HepG2 (cell line): ENCODE data around the gene ATL2. TPM values are rescaled to one million over a fixed set of nuclear protein-coding genes. Genes with fewer than 3 reads are reported as not detected.
A peak's percentile ranks its signal among the peaks of the same experiment; 100 is the strongest.

ENCODE experiments used
- ATAC-seq: fragments of 200-7000 bp; cut with Tn5 transposase; 3 replicates; pipeline ENCODE4 v1.9.1; 2020; ENCODE audit warnings: mild to moderate bottlenecking, moderate library complexity
- BruUV-seq: library from RNA; stranded (reverse); fragments of 400-500 nt; replicated peaks from 2 replicates; lab custom pipeline; 2021; lab: Mats Ljungman, UMichigan
- CTCF ChIA-PET: fragments of 300-600 bp; formaldehyde crosslinking; extraction: SDS; loops from one replicate; lab custom pipeline; 2021; ENCODE audit warnings: low total read pairs, inconsistent platforms, low intra/inter-chr PET ratio; lab: Yijun Ruan, JAX
- POLR2A ChIA-PET: fragments of 350-600 bp; sonication (Branson Sonifier 250); formaldehyde crosslinking; loops from one replicate; lab custom pipeline; 2020; ENCODE audit warnings: antibody characterized with exemption, inconsistent platforms; lab: Yijun Ruan, JAX
- DNase-seq: peaks from one replicate; pipeline ENCODE4 v3.0.0-alpha.2; 2015; ENCODE audit warnings: low spot score
- FAIRE-seq: peaks from 3 replicates; lab custom pipeline; 2011; peaks lifted over from hg19 to GRCh38; lab: Jason Lieb, UNC
- H2AFZ ChIP-seq: one replicate; pipeline ENCODE4 v1.6.1; 2011; ENCODE audit warnings: low read length, inconsistent platforms
- H3K27ac ChIP-seq: fragments of 300-600 bp; 3 replicates; pipeline ENCODE4 v1.8.0; 2011; ENCODE audit warnings: mixed run types, mild to moderate bottlenecking, mixed read lengths, low read length, inconsistent platforms; ENCODE audit not compliant: insufficient read depth; ENCODE audit errors: extremely low read length
- H3K27me3 ChIP-seq, 2 experiments: fragments of 200-600 bp in 1 of 2; 2 replicates in 1 of 2; 3 replicates in 1 of 2; pipeline versions ENCODE4 v1.6.0 to v1.8.0; 2011; ENCODE audit warnings: low read length in 2 of 2, mild to moderate bottlenecking in 2 of 2, moderate library complexity in 2 of 2, inconsistent platforms in 1 of 2; ENCODE audit not compliant: insufficient read depth in 2 of 2, control insufficient read depth in 1 of 2
- H3K36me3 ChIP-seq, 2 experiments: fragments of 200-600 bp in 1 of 2; replicated peaks in 1 of 2; 2 replicates in 1 of 2; 3 replicates in 1 of 2; pipeline versions ENCODE4 v1.5.1 to v1.8.0; 2011; ENCODE audit warnings: low read length in 2 of 2, inconsistent platforms in 1 of 2; ENCODE audit not compliant: insufficient read depth in 2 of 2, control insufficient read depth in 1 of 2
- H3K4me1 ChIP-seq: 2 replicates; pipeline ENCODE4 v1.5.1; 2012; ENCODE audit warnings: low read length, inconsistent platforms; ENCODE audit not compliant: insufficient read depth
- H3K4me2 ChIP-seq: 2 replicates; pipeline ENCODE4 v1.6.0; 2011; ENCODE audit warnings: low read depth, low read length, inconsistent platforms
- H3K4me3 ChIP-seq, 3 experiments: fragments of 200-600 bp in 1 of 3; sonication (generic), shearing (Covaris generic) in 1 of 3; replicated peaks in 1 of 3; 2 replicates each; pipeline ENCODE4 v1.5.1; 2011 to 2016; ENCODE audit warnings: low read length in 3 of 3, inconsistent platforms in 2 of 3, low read depth in 2 of 3, mild to moderate bottlenecking in 2 of 3, control low read depth in 1 of 3, mixed read lengths in 1 of 3; ENCODE audit not compliant: insufficient read depth in 1 of 3
- H3K79me2 ChIP-seq: one replicate; pipeline ENCODE4 v1.6.1; 2011; ENCODE audit warnings: low read length, inconsistent platforms; ENCODE audit not compliant: insufficient read depth
- H3K9ac ChIP-seq: 2 replicates; pipeline ENCODE4 v1.6.0; 2011; ENCODE audit warnings: mild to moderate bottlenecking, low read depth, low read length, inconsistent platforms; ENCODE audit not compliant: insufficient read depth
- H3K9me3 ChIP-seq: 2 replicates; pipeline ENCODE4 v1.5.1; 2012; ENCODE audit warnings: mild to moderate bottlenecking, low read length
- H4K20me1 ChIP-seq: 2 replicates; pipeline ENCODE4 v1.6.0; 2011; ENCODE audit warnings: inconsistent platforms, mild to moderate bottlenecking, low read length, moderate library complexity; ENCODE audit not compliant: insufficient read depth
- CEBPB ChIP-seq: IDR thresholded peaks from 2 replicates; pipeline ENCODE4 v1.6.1; 2011; ENCODE audit warnings: low read depth, low read length, improper control_type of control experiment, borderline replicate concordance
- FOXA3 ChIP-seq: IDR thresholded peaks from 2 replicates; pipeline ENCODE4 v1.6.1; 2016; ENCODE audit warnings: missing genetic modification reagents, missing compliant biosample characterization
- GTF2F1 ChIP-seq: fragments of 150-350 bp; IDR thresholded peaks from 2 replicates; pipeline ENCODE4 v1.6.1; 2014; ENCODE audit warnings: low read length
- HNRNPLL ChIP-seq: fragments of 200-400 bp; formaldehyde crosslinking; IDR thresholded peaks from 2 replicates; pipeline ENCODE4 v1.6.1; 2017; ENCODE audit warnings: mild to moderate bottlenecking, low read depth, low read length; ENCODE audit not compliant: poor library complexity, severe bottlenecking
- MLX ChIP-seq: IDR thresholded peaks from 2 replicates; pipeline ENCODE4 v1.6.1; 2016
- MTA3 ChIP-seq: sonication (generic); formaldehyde crosslinking; IDR thresholded peaks from 2 replicates; pipeline ENCODE4 v1.4.0; 2020; ENCODE audit warnings: missing genetic modification reagents
- MXD4 ChIP-seq: IDR thresholded peaks from 2 replicates; pipeline ENCODE4 v1.6.1; 2016; ENCODE audit warnings: mild to moderate bottlenecking, missing biosample characterization, missing genetic modification reagents
- NONO ChIP-seq, 2 experiments: fragments of 450-650 bp in 1 of 2; sonication (generic) in 1 of 2; formaldehyde crosslinking in 1 of 2; IDR thresholded peaks in 1 of 2; conservative IDR thresholded peaks in 1 of 2; 2 replicates each; pipeline versions ENCODE4 v1.6.1 to v1.8.0; 2017 to 2022; ENCODE audit warnings: mild to moderate bottlenecking in 1 of 2, missing genetic modification reagents in 1 of 2, moderate library complexity in 1 of 2
- ZC3H13 ChIP-seq: sonication (generic); formaldehyde crosslinking; IDR thresholded peaks from 2 replicates; pipeline ENCODE4 v1.8.1; 2023; ENCODE audit warnings: mild to moderate bottlenecking, missing genetic modification reagents, moderate library complexity
- ZNF143 ChIP-seq: sonication (generic); formaldehyde crosslinking; IDR thresholded peaks from 2 replicates; pipeline ENCODE4 v1.4.0; 2020; ENCODE audit warnings: missing genetic modification reagents
- ZNF207 ChIP-seq: fragments of 450-650 bp; IDR thresholded peaks from 2 replicates; pipeline ENCODE4 v1.6.1; 2016; ENCODE audit warnings: antibody characterized with exemption, borderline replicate concordance
- ZNF597 ChIP-seq: sonication (generic); formaldehyde crosslinking; IDR thresholded peaks from 2 replicates; pipeline ENCODE4 v1.5.0; 2020; ENCODE audit warnings: missing genetic modification reagents
- ZNF691 ChIP-seq: sonication (generic); formaldehyde crosslinking; IDR thresholded peaks from 2 replicates; pipeline ENCODE4 v1.4.0; 2020; ENCODE audit warnings: missing genetic modification reagents, low read depth, mild to moderate bottlenecking, borderline replicate concordance
- ZNF790 ChIP-seq: sonication (generic); formaldehyde crosslinking; IDR thresholded peaks from 2 replicates; pipeline ENCODE4 v1.8.0; 2022; ENCODE audit warnings: missing genetic modification reagents, mild to moderate bottlenecking, borderline replicate concordance
- WGBS: methylation state at CpG from one replicate; pipeline ENCODE4 v1.1.6; 2017; ENCODE audit warnings: low lambda C conversion rate; 5-methylcytosine and 5-hydroxymethylcytosine counted together
- in situ Hi-C: cut with HindIII; loops from 2 replicates; pipeline ENCODE4 v1.10.0; 2017; ENCODE audit warnings: low pct_unique_long_range_greater_than_20kb; ENCODE audit not compliant: extremely low pct_ligation_motif_present
- intact Hi-C: fragments of 100-400 bp; cut with micrococcal nuclease; formaldehyde crosslinking; loops from one replicate; pipeline ENCODE4 v1.10.0; 2022; ENCODE audit not compliant: unreplicated experiment
- polyA plus RNA-seq, 8 experiments: library from polyadenylated mRNA; depleted of rRNA in 3 of 8; stranded (reverse) in 7 of 8; unstranded in 1 of 8; fragments of >200 nt; fragmentation: Illumina TruSeq in 4 of 8; extraction: Trizol in 4 of 8; gene quantifications; 2 replicates each; pipeline versions ENCODE4 v1.2.1 to v1.2.3, GENCODE V29; 2011 to 2016; ENCODE audit warnings: low read depth in 4 of 8, missing spikeins in 1 of 8, mixed read lengths in 1 of 8; ENCODE audit not compliant: insufficient read depth in 1 of 8
- total RNA-seq, 5 experiments: library from RNA; depleted of rRNA; stranded (reverse); fragments of >200 nt; fragmentation: Illumina TruSeq; extraction: Trizol; gene quantifications; 2 replicates each; pipeline ENCODE4 v1.2.3, GENCODE V29; 2016; ENCODE audit warnings: low read depth in 1 of 5
- TF ChIP-seq, protein P1 (sequence below): sonication (generic); formaldehyde crosslinking; IDR thresholded peaks from 2 replicates; pipeline ENCODE4 v1.8.0; 2022; ENCODE audit warnings: missing genetic modification reagents, mild to moderate bottlenecking, borderline replicate concordance
- TF ChIP-seq, protein P2 (sequence below): sonication (generic); formaldehyde crosslinking; IDR thresholded peaks from 2 replicates; pipeline ENCODE4 v1.8.1; 2023; ENCODE audit warnings: missing genetic modification reagents, inconsistent platforms, borderline replicate concordance

Gene ATL2
- total and polyA plus RNA-seq, 2 of the 13 experiments (the other 11 are each of a cell fraction or from before 2014, with no cell fraction given), result 56.5 to 119 TPM

GRCh38 chr2:38409156-38410102 lies 32.4 kb upstream of the ATL2 start:
- no peak for ATAC-seq
- ChIA-PET POLR2A (interaction anchor here (1.0 kb wide), 1 partner anchor 29 kb away, joined by 4 read pairs; no protein-coding TSS in a partner anchor), CTCF (no interaction called here)
- Histone ChIP-seq H4K20me1 (no peaks in the 10 kb centered on the region), H3K4me2 (peak overlapping the region; percentile 28; the same call in 1 of the 2 replicates), H3K79me2 (no peaks in the 10 kb centered on the region), H3K27me3 (no peaks in the 10 kb centered on the region), H3K9ac (no peak overlapping the region), H2AFZ (no peak overlapping the region), H3K36me3 (no peaks in the 10 kb centered on the region), H3K9me3 (peaks cover 30% of the 10 kb centered on the region), H3K4me3 (no peak overlapping the region), H3K27ac (no peak overlapping the region), H3K4me1 (peaks cover 53% of the 10 kb centered on the region)
- no TSS peak for BruUV-seq
- in situ Hi-C loops, result no loop called here
- intact Hi-C loops, result no loop called here
- FAIRE-seq, result no peak
- 9% methylated on average over 2 of the region's 2 CpGs for WGBS
- DNase-seq, result no peak
- TF ChIP-seq ZNF207 (no peak), NONO (IDR thresholded peaks at IDR 0.05) (no peak), NONO (CRISPR knock-in tag; conservative IDR thresholded peaks at IDR 0.05) (no peak), ZNF790 (CRISPR knock-in tag) (no peak), FOXA3 (CRISPR knock-in tag) (no peak), HNRNPLL (no peak), MXD4 (CRISPR knock-in tag) (no peak), CEBPB (peak; percentile 85), ZNF691 (CRISPR knock-in tag) (no peak), GTF2F1 (no peak), MLX (CRISPR knock-in tag) (no peak), ZNF143 (no peak), ZNF597 (CRISPR knock-in tag) (no peak), MTA3 (no peak), ZC3H13 (CRISPR knock-in tag) (no peak)
- TF ChIP-seq, protein P1, sequence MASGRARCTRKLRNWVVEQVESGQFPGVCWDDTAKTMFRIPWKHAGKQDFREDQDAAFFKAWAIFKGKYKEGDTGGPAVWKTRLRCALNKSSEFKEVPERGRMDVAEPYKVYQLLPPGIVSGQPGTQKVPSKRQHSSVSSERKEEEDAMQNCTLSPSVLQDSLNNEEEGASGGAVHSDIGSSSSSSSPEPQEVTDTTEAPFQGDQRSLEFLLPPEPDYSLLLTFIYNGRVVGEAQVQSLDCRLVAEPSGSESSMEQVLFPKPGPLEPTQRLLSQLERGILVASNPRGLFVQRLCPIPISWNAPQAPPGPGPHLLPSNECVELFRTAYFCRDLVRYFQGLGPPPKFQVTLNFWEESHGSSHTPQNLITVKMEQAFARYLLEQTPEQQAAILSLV (CRISPR knock-in tag), result no peak
- TF ChIP-seq, protein P2, sequence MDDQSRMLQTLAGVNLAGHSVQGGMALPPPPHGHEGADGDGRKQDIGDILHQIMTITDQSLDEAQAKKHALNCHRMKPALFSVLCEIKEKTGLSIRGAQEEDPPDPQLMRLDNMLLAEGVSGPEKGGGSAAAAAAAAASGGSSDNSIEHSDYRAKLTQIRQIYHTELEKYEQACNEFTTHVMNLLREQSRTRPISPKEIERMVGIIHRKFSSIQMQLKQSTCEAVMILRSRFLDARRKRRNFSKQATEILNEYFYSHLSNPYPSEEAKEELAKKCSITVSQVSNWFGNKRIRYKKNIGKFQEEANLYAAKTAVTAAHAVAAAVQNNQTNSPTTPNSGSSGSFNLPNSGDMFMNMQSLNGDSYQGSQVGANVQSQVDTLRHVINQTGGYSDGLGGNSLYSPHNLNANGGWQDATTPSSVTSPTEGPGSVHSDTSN (CRISPR knock-in tag), result no peak
